Measurements from ENCODE around the gene MAVS.

DNA sequence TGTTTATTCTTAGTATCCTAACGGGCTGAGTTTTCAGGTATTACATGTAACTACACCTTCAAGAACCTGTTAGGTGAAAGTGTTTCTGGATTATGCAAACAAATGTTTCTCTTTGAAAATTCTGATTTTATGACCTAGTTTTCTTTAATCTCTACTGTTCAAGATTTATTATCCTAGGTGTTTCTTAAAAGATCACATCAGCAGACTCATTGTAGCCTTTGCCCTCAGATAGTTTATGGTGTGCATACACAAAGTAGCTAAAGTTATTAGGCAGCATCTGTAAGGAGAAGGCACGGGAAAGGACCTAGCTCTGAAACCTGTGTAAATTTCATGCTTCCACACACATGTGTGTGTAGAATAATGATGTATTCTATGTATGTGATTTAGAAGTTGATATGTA lies 64.2 kb downstream of the MAVS start:
- TF ChIP-seq SMC3 (IDR thresholded peaks at IDR 0.05; ENCODE audit: low read depth, low read length), result no peak
- TF ChIP-seq, protein P1, sequence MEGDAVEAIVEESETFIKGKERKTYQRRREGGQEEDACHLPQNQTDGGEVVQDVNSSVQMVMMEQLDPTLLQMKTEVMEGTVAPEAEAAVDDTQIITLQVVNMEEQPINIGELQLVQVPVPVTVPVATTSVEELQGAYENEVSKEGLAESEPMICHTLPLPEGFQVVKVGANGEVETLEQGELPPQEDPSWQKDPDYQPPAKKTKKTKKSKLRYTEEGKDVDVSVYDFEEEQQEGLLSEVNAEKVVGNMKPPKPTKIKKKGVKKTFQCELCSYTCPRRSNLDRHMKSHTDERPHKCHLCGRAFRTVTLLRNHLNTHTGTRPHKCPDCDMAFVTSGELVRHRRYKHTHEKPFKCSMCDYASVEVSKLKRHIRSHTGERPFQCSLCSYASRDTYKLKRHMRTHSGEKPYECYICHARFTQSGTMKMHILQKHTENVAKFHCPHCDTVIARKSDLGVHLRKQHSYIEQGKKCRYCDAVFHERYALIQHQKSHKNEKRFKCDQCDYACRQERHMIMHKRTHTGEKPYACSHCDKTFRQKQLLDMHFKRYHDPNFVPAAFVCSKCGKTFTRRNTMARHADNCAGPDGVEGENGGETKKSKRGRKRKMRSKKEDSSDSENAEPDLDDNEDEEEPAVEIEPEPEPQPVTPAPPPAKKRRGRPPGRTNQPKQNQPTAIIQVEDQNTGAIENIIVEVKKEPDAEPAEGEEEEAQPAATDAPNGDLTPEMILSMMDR (IDR thresholded peaks at IDR 0.05), result no peak
- TF ChIP-seq NFIC (IDR thresholded peaks at IDR 0.05; ENCODE audit: borderline replicate concordance), result no peak
- TF ChIP-seq SIN3A (IDR thresholded peaks at IDR 0.05; ENCODE audit: borderline replicate concordance, low read depth, low read length), result no peak
- TF ChIP-seq, protein P2, sequence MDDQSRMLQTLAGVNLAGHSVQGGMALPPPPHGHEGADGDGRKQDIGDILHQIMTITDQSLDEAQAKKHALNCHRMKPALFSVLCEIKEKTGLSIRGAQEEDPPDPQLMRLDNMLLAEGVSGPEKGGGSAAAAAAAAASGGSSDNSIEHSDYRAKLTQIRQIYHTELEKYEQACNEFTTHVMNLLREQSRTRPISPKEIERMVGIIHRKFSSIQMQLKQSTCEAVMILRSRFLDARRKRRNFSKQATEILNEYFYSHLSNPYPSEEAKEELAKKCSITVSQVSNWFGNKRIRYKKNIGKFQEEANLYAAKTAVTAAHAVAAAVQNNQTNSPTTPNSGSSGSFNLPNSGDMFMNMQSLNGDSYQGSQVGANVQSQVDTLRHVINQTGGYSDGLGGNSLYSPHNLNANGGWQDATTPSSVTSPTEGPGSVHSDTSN (IDR thresholded peaks at IDR 0.05), result no peak
- TF ChIP-seq POLR2AphosphoS5 (IDR thresholded peaks at IDR 0.05; ENCODE audit: low read depth, low read length), result no peak
- no peak for TF ChIP-seq FOXJ3 (CRISPR knock-in tag; IDR thresholded peaks at IDR 0.05)
- TF ChIP-seq CHD2 (IDR thresholded peaks at IDR 0.05; ENCODE audit: low read length, partially characterized antibody), result no peak
- no peak for TF ChIP-seq TEAD4 (IDR thresholded peaks at IDR 0.05; ENCODE audit: borderline replicate concordance, insufficient read depth)
- TF ChIP-seq, protein P3, sequence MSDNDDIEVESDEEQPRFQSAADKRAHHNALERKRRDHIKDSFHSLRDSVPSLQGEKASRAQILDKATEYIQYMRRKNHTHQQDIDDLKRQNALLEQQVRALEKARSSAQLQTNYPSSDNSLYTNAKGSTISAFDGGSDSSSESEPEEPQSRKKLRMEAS (IDR thresholded peaks at IDR 0.05; ENCODE audit: low read depth), result no peak
- no peak for TF ChIP-seq FOXM1 (IDR thresholded peaks at IDR 0.05; ENCODE audit: low read depth)
- no peak for TF ChIP-seq YY1 (IDR thresholded peaks at IDR 0.05; ENCODE audit: low read depth)
- TF ChIP-seq GATA2 (CRISPR knock-in tag; IDR thresholded peaks at IDR 0.05), result no peak

All from SK-N-SH (cell line).